LoVo (cell line): ENCODE measurements around the gene GPR160.

ENCODE experiments used
- DNase-seq: peaks from one replicate; pipeline ENCODE4 v3.0.0-alpha.2; 2016; ENCODE audit warnings: low spot score

Gene GPR160

DNA sequence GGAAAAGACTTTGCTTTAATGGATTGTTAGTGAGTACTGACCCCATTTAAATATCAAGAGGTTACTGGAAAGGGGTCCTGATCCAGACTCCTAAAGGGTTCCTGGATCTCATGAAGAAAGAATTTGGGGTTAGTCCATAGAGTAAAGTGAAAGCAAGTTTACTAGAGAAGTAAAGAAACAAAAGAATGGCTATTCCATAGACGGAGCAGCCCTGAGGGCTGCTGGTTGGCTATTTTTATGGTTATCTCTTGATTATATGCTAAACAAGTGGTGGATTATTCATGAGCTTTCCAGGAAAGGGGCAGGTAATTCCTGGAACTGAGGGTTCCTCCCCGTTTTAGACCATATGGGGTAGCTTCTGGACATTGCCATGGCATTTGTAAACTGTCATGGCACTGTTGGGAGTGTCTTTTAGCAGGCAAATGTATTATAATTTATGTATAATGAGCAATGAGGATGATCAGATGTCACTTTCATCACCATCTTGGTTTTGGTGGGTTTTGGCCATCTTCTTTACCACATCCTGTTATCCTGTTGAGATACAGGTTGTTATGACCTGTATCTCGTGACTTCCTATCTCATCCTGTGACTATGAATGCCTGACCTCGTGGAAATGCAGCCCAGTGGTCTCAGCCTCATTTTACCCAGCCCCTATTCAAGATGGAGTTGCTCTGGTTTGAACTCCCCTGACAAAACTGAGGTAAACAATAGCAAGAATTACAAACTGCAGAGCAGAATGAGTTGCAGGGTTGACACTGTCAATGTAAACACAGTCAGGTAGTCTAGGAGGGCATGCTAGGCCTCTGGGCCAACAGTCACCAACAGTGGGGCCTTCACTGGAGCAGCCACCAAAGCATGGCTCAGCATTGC, 10.3 kb upstream of the GPR160 start:
- DNase-seq = no peak

DNA sequence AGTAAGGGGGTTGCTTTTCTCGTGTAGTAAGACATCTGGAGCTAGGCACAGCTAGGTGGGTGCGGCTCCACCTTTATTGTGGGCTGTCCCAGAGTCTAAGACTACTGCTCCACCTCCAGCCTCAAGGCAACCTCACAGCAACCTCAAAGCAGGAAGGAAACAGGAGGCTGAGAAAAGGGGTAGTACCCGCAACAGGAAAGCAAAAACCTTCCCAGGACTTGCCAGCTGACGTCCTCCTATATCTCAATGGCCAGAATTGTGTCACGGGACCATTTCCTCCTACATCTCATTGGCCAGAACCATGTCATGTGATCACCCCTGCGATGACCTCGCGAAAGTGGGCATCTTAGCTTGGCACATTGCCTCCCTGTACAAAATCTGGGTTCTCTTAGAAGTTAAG, 4.3 kb upstream of the GPR160 start:
- no peak for DNase-seq

DNA sequence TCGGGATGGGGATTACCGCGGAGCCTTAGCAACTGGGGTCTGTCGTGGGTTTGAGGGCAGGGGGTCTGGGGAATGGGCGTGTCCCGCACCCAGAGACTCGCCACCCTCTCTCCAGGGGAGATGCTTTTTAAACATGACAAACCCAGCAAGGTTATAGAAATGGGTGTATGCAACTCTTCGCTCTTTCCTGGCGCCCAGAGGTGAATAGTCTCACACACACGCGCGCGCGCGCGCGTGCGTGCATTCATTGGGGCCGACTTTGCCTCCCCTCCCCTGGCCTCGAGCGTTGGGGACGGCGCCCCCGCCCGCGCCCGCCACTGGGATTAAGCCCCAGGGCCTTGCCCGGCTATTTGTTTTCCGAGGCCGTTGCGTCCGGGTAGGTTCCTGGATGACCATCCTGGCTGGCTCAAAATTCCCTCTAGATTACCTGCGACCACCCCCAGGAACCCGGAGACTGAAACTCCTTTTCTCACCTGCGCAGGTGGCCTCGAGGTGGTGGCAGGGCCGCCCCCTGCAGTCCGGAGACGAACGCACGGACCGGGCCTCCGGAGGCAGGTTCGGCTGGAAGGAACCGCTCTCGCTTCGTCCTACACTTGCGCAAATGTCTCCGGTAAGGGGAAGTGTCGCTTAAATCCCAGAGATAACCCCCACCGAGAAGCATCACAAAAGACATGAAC, 777 bp downstream of the GPR160 start:
- DNase-seq = peak; percentile 10

DNA sequence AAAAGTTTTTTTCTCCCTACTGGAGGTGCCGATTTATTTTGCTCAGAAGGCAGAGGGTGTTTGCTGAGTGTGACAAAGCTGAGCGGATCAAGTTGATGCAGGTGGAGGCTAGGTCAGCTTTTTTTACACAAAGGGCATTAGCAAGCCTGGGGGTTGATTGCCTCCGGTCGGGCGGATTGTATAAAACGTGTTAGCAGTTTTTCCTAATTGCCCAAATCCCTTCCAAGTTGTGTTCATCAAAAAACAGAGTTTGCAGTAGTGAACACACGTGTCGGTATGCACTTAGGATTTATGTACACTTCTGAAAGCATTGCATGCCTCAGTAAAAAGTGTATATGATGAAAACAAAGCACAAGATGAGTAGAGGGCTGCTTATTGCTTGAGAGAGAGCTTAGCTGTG, 2.6 kb downstream of the GPR160 start:
- no peak for DNase-seq

DNA sequence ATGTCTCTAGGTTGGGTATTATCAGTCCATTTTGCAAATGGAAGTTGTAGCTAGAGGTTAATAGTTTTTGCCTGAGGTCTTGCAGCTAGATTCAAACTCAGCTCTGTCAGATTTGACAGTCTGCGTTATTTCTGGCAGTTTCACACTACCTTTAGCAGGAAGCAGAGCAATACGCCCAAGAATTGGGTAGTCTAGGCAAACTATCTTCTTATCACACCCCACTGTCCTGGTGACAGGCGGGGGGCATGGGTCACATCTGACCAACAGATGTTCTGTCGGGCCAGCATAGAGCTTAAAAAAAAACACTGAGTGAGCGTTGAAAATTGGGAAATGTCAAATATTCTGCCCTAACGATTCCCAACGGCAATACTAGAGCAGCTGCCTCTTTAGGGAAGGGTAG, 5.7 kb downstream of the GPR160 start:
- no peak for DNase-seq

DNA sequence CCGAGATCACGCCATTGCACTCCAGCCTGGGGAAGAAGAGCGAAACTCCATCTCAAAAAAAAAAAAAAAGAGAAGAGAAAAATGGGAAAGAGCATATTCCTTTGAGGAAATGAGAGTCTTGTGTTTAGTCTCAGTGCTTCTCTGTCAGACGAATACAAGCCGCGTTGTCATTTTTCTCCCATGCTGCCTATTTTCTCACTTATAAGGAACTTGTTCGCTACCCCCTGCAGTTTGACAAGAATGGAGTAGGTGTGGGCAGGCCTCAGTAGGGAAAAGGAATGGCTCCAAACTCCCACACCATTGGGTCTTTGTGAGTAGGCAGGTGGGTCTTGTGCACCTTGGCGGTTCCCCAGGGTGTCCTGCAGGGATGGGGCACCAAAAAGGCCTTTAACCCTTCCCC, 6.5 kb downstream of the GPR160 start:
- DNase-seq = no peak

DNA sequence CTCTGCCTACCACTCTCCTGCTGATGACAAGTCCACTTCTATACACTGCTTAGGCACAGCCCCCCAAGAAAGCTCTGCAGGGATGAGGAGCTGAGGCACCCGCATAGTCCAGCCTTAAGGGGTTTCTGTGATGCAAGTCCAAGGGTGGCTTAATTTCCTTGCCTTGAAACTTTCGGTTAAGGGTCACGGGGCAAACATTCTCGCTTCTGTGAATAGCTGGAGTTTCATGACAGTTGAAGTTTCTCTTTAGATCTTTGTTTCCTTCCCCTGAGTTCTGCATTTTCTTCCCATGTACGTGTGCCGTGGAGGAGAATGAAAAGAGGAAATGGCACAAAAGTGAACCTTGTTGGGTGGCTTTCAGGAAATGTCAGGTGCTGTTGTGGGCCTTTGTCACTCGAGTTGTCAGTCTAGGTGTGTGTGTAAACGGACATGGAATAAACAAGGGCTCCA, 7.0 kb downstream of the GPR160 start:
- no peak for DNase-seq

DNA sequence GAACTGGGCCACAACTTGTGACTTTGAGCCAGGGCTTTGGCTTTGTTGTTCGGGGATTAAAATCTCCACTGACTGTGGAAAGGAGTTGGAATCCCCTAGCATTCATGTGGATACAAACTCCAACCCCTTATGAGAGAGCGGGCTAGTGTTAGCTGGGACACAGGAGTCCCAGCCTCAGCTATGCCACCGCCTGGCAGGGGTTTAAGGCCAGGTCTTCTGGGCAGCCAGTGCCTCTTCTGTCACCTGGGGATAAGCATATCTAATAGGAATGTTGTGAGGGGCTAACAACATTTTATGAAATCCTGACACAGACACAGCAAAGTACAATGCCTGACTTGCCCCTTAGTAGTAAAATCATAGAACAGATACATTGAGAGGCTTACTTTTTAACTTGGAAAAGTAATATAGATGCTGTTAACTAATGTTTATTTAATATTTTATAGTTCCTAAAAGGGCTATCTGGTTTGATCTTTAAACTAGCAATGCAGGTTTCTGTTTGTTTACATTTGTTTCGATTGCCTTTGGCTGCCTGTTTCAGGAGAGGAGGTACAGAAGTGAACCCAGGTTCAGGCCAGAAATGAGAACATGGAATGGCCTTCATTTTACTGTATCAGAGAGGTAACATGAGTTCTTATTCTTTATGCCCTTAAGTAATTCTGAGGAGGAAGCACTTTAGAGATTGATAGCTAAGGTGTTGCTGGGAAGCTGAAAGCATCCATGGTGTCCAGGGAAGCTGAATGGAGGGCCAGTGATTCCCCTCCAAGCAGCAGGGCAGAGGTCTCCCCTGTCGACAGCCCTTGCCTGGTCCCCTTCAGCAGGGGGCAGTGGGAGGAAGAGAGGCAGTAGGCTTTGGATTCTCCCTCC, 8.7 kb downstream of the GPR160 start:
- DNase-seq = no peak

DNA sequence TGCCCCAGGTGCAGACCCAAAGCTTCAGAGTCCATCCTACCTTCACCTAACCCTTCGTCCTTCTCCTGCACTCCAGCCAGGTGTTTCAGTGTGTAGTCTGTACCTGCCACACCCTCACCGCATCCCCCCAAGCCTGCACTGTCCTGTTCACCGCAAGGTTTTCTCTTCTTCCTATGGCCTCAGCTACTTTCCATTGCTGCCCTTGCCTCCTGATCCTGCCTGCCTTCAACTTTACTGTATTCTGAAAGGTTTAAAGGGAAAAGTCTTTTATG, 9.3 kb downstream of the GPR160 start:
- DNase-seq = no peak

DNA sequence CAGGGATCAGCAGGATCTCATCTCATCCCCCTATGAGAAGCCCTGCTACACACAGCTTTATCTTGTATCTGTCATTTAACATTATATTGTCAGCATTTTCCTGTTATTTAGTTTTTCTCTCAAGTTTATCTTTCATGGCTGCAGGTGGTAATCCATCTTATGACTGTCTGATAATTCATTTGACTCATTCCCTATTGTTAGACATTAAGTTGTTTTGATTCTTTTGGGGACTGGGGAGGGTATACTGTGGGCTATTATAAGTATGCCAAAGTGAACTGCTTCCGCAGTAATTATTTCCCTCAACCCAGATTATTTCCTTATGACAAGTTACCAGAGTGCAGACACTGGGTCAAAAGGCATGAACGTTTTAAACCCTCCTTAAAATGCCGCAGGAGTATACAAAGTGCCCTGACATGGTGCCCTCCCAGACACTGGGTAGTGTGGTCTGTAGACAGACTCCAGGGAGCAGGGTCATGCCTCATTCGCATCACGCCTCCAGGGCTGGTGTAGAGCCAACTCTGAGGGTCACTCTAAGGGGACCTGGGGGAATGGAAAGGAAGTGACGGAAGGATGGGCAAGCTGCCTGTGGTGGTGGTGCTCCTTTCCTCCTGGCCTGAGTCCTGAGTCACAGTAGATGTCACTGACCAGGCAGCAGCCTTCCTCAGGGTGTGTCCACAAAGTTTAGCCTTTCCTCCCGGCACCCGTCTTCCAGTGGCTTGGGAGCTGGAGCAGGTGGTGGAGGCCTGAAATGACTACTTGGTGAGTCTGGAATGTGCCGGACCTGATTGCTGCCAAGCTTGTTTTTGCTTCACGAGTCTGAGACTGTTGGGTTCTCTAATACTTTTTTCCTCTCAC, 11.6 kb downstream of the GPR160 start:
- peak; percentile 16 for DNase-seq

DNA sequence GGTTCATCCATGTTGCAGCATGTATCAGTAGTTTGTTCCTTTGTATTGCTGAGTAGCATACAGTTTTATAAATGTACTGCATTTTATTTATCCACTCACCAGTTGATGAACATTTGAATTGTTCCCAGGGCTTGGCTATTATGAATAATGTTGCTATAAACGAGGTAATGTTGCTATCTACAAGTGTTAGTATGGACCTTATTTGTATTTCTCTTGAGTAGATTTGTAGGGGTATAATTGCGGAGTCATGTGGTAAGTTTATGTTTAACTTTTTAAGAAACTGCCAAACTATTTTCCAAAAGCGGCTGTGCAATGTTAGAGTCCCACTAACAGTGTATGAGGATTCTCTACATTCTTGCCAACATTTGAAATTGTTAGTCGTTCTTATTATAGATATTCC, 13.0 kb downstream of the GPR160 start:
- no peak for DNase-seq

DNA sequence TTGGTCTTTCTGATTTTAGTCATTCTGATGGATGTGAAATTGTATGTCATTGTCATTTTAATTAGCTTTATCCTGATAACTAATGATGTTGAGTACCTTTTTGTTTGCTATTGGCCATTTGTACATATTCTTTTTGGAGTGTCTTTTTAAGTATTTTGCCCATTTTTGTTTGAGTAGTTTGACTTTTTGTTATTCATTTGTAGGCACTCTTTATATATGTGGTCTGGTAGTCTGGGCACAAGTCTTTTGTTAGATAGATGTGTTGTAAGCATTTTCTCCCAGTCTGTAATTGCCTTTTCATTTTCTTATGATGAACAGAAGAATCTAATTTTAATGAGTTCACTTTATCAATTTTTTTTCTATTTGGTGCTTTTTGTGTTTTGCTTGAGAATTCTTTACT, 14.6 kb downstream of the GPR160 start:
- DNase-seq = no peak

DNA sequence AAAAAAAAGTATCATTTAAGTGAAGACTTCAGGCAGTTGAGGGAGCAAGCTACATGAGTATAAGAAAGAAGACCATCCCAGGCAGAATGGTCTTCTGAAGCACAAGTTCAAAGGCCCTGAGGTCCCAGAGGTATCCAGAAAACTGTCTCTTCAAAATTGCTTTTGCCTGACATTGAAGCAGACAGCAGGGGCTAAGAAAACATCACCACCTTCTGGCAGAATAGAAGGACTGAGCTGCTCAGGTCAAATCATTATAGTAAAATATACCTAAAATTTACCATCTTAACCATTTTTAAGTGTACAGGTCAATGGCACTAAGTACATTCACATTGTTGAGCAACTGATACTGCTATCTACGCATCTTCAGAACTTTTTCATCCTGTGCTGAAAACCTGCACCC, 16.4 kb downstream of the GPR160 start:
- no peak for DNase-seq

DNA sequence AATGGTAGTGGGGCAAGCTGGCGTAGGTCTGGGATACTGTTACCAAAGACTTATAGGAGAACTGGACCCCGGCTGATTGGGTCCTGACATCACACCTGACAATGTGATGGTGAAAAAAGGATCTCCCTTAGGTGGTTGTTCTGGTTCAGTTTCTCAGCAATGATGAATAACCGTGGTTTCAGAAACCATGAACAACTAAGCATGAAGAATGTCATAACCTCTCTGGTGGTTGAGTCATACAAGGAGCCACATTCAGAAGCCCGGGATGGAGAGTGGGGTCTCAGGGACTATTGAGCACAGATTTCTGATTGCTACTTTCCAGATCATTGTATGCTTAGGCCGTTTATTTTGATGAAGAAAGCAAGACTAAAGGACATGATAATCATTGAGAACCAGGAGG, 17.4 kb downstream of the GPR160 start:
- no peak for DNase-seq

DNA sequence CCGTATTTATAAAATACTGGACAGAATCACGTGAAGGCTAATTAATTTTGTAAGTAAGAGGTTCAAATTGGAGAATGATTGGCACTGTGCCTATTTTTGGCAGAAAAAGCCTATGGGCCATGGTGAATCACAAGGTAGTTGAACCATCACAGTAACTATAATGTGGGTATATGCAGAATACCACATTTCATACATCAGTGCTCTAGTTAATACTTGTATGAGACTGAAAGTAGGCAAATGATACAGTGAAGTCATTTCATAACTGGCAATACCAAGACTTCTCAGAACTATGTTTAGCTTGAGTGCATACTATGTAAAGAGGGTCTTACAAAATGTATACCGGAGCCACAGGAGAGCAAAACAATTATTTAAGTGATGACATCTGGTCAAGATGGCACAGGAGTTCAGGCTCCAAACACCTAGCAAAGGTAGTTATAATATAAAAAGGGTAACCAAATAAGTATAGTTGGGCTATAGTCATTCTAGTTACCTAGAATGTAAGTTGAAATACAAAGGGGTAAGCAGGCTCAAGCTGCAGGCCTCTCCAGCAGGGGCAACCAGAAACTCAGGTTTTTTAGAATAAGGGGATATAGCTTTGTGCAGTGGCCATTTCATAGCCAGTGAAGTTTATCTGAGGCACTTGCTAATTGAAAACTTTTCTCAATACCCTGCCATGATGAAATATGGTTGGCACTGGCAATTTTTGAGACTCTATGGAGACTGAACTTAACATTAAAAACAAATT, 19.1 kb downstream of the GPR160 start:
- no peak for DNase-seq

DNA sequence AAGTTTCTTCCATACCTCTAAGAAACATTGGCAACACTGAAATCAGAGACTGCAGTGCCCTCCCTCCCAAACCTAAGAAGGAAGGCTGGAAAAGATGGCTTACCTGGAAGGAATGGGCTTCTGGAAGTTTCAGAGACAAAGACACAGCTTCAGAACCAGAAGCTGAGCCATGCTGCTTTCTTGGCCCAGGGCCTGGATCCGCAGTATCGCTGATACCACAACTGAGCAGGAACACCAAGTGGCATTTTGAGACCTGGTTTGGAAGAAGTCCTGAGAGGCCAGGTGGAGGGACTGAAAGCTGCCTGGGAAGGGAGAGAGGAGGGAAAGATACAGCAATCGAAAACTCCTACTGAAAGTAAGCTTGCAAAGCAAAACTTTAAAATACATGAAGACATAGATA, 19.8 kb downstream of the GPR160 start:
- DNase-seq = no peak

DNA sequence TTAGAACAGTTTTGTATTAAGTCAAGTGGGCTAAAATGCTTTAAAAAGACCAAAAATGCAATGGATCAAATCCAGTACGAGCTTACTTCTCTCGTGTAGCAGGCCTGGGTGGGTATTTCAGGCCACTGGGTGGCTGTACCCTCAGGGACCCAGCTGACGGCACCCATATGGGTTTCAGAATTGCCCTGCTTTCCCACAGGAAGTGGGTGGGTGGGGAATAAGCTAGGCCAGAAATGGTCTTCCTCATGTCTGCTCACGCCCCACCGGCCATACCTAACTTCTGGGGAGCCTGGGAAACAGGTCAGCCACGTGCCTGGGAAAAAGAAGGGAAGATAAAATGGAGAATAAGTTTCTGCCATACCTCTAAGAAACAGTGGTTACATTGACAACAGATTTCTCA, 20.3 kb downstream of the GPR160 start:
- no peak for DNase-seq

DNA sequence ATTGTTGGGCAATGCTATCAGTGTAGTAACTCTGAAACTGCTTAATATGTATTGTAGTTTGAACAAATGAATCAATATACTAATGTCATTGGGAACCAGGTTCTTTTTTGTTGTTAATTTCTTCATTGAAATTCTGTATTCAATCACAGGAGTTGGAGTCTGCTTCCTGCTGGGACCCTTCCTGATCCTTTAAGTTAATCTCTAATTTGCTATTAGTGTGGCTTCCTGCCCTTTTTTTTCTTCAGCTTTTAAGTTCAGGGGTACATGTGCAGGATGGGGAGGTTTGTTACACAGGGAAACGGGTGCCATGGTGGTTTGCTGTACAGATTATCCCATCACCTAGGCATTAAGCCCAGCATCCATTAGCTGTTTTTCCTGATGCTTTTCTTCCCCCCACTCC, 21.7 kb downstream of the GPR160 start:
- DNase-seq = no peak

DNA sequence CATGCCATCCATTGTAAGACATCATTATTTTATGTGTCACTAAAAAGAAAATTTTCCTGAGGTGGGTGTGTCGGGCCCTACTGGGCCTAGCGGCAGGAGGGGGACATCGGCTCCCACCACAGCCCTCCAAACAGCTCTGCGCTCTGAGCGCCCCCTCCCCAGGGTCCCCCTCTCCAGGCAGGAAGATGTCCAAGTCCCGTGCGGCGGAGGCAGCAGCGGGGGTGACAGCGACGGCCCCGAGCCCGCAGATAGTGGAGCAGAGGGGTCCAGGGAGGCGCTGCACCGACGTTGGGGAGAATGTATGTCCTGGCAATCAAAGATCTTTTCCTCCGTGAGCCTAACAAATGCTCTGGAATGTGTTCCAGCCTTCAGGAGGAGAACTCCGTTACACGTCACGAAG, 24.3 kb downstream of the GPR160 start:
- no peak for DNase-seq

DNA sequence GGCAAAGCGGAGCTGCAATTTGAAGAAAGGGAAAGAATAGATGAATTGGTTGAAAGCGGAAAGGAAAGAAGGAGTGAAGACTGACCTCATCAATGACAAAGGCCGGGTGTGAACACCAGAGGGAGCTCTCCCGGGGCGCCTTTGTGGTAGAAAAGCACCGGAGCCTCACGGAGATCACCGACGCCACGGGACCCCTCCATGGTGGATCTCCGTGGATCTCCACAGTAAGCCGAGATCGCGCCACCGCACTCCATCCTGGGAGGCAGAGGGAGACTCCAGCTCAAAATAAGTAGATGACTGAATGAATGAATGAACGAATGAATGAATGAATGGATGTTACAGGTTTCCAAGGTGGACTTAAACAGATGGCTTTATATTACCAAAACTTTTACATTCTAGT, 25.0 kb downstream of the GPR160 start:
- no peak for DNase-seq

DNA sequence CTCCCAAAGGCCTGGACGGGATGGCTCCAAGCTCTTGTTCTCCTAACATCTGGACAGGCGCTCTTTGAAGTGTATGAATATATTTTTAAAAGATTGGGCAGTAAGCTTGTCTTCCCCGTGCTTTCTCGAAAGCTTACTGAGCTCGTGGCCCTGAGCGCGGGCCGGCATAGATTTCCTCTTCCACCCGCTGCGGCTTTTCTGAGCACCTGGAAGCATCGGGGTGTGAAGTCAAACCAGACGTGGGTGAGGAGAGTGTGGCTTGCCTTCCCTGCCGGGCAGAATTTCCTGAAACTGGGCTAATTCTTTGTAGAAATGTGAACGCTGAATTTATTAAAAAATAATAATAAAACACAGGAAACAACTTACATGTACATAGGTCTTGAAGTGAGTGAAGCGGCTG, 25.9 kb downstream of the GPR160 start:
- no peak for DNase-seq
